Spleen (tissue), 7 donors: ENCODE measurements around the gene DLG5.

Experiments
- POLR2A ChIP-seq, 3 donors: fragments of 450-650 bp; IDR thresholded peaks; one replicate each; pipeline ENCODE4 v1.5.1; 2017; ENCODE audit warnings: antibody characterized with exemption in 3 of 3, mild to moderate bottlenecking in 1 of 3
- TF ChIP-seq, protein P1 (sequence below), 11 experiments: fragments of 200-600 bp in 7 of 11; fragments of 450-650 bp in 4 of 11; sonication (generic) in 4 of 11; IDR thresholded peaks in 8 of 11; conservative IDR thresholded peaks in 3 of 11; 1 replicate in 7 of 11; 2 replicates in 4 of 11; pipeline versions ENCODE4 v1.4.0 to v1.8.0; 2016 to 2021; ENCODE audit warnings: antibody characterized with exemption in 11 of 11, inconsistent platforms in 4 of 11, mild to moderate bottlenecking in 1 of 11
- donor health status: DM: no; HTN: no; CAD: no; lungs with moderate emphysema.
- donor health status: DM: no; HTN: no; CAD: no.
- donor health status: DM: no; HTN: no; CAD: no.

DNA sequence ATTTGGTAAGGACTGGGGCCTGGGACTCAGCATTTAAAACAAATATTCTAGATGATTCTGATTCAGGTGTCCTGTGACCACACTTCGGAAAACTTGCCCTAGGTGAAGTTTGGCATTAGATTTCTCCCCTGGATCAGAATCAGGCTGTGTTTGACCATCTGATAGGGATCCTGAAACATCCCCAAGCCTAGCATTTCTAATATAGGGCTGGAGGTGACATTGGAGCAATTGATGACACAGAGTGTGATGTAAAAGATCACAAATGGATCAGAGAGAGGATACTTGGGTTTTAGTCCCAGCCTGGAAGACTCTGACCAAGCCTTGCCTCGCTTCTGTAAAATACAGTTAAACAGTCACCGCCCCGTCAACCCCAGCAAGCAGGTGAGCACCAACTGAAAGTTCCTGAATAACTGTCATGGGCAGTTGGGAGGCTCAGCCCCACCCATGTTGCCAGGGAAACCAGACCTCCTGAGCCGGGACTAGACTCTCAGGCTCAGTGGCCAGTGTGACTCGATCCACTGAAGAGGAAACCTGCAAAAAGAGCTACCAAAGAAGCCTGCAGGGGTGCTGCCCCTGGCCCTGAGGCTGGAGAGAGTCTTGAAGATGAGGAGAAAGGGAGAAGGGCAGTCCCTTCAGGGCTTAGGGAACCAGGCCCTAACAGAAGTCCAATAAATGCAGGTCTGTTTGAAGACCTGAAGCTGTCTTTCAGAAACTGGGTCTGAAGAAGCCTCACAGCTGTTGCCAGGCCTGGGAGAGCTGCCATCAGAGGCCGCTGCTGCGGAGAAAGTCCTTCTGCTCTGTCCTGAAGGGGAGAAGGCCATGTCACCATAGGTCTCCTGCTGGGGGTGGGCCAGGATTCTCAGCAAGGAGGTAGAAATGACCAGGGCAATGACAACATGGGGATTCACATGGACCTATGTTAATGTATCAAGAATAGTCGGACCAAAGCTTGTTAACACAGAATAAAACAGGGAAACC lies 162.8 kb downstream of the DLG5 start:
- TF ChIP-seq, protein P1, sequence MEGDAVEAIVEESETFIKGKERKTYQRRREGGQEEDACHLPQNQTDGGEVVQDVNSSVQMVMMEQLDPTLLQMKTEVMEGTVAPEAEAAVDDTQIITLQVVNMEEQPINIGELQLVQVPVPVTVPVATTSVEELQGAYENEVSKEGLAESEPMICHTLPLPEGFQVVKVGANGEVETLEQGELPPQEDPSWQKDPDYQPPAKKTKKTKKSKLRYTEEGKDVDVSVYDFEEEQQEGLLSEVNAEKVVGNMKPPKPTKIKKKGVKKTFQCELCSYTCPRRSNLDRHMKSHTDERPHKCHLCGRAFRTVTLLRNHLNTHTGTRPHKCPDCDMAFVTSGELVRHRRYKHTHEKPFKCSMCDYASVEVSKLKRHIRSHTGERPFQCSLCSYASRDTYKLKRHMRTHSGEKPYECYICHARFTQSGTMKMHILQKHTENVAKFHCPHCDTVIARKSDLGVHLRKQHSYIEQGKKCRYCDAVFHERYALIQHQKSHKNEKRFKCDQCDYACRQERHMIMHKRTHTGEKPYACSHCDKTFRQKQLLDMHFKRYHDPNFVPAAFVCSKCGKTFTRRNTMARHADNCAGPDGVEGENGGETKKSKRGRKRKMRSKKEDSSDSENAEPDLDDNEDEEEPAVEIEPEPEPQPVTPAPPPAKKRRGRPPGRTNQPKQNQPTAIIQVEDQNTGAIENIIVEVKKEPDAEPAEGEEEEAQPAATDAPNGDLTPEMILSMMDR (IDR thresholded peaks at IDR 0.05 in 8 of 11, conservative IDR thresholded peaks at IDR 0.05 in 3 of 11), result no peak
- TF ChIP-seq POLR2A (IDR thresholded peaks at IDR 0.05), result no peak
